HepG2 (cell line): Measurements from ENCODE around the gene SCARF1. TPM values are rescaled to one million over a fixed set of nuclear protein-coding genes. Genes with fewer than 3 reads are reported as not detected.

ENCODE experiments used
- CENPBD1 ChIP-seq: sonication (generic); formaldehyde crosslinking; IDR thresholded peaks from 2 replicates; pipeline ENCODE4 v1.8.0; 2022; ENCODE audit warnings: missing genetic modification reagents, low read depth, mild to moderate bottlenecking, borderline replicate concordance
- GATAD2A ChIP-seq: IDR thresholded peaks from 2 replicates; pipeline ENCODE4 v1.6.1; 2016
- IRX3 ChIP-seq: sonication (generic); formaldehyde crosslinking; IDR thresholded peaks from 2 replicates; pipeline ENCODE4 v1.8.1; 2023; ENCODE audit warnings: mild to moderate bottlenecking, low read depth, missing genetic modification reagents, borderline replicate concordance
- ISX ChIP-seq: sonication (generic); formaldehyde crosslinking; conservative IDR thresholded peaks from 2 replicates; pipeline ENCODE4 v1.5.0; 2020; ENCODE audit warnings: missing genetic modification reagents
- MATR3 ChIP-seq: sonication (generic); formaldehyde crosslinking; IDR thresholded peaks from 2 replicates; pipeline ENCODE4 v1.4.0; 2020; ENCODE audit warnings: missing genetic modification reagents
- NFIC ChIP-seq: IDR thresholded peaks from 2 replicates; pipeline ENCODE4 v1.6.1; 2012; ENCODE audit warnings: mild to moderate bottlenecking, low read length, inconsistent platforms
- POLR2AphosphoS5 ChIP-seq: IDR thresholded peaks from 2 replicates; pipeline ENCODE4 v1.6.1; 2012; ENCODE audit warnings: low read depth, low read length
- SKI ChIP-seq: fragments of 450-650 bp; IDR thresholded peaks from one replicate; pipeline ENCODE4 v1.6.1; 2018; ENCODE audit warnings: mild to moderate bottlenecking; ENCODE audit not compliant: partially characterized antibody
- SNAPC2 ChIP-seq: sonication (generic); formaldehyde crosslinking; IDR thresholded peaks from 2 replicates; pipeline ENCODE4 v1.8.1; 2022; ENCODE audit warnings: mild to moderate bottlenecking, missing genetic modification reagents
- TBL1XR1 ChIP-seq: fragments of 150-350 bp; IDR thresholded peaks from 2 replicates; pipeline ENCODE4 v1.6.1; 2014; ENCODE audit warnings: borderline replicate concordance, low read length; ENCODE audit not compliant: partially characterized antibody
- TBX3 ChIP-seq: fragments of 450-650 bp; IDR thresholded peaks from 2 replicates; pipeline ENCODE4 v1.6.1; 2017; ENCODE audit warnings: antibody characterized with exemption, mild to moderate bottlenecking, inconsistent platforms, borderline replicate concordance
- WIZ ChIP-seq: sonication (generic); formaldehyde crosslinking; IDR thresholded peaks from 2 replicates; pipeline ENCODE4 v1.5.1; 2020; ENCODE audit warnings: mild to moderate bottlenecking, missing genetic modification reagents
- ZBTB14 ChIP-seq: sonication (generic); formaldehyde crosslinking; IDR thresholded peaks from 2 replicates; pipeline ENCODE4 v1.4.0; 2020; ENCODE audit warnings: missing genetic modification reagents
- ZFAT ChIP-seq: sonication (generic); formaldehyde crosslinking; conservative IDR thresholded peaks from 2 replicates; pipeline ENCODE4 v1.8.1; 2023; ENCODE audit warnings: missing genetic modification reagents, inconsistent platforms
- ZNF367 ChIP-seq: sonication (generic); formaldehyde crosslinking; IDR thresholded peaks from 2 replicates; pipeline ENCODE4 v1.4.0; 2020; ENCODE audit warnings: missing genetic modification reagents, borderline replicate concordance
- ZNF737 ChIP-seq: sonication (generic); formaldehyde crosslinking; IDR thresholded peaks from 2 replicates; pipeline ENCODE4 v1.5.0; 2020; ENCODE audit warnings: missing genetic modification reagents, mild to moderate bottlenecking, borderline replicate concordance
- ZNF749 ChIP-seq: sonication (generic); formaldehyde crosslinking; IDR thresholded peaks from 2 replicates; pipeline ENCODE4 v1.8.0; 2022; ENCODE audit warnings: mild to moderate bottlenecking, missing genetic modification reagents, moderate library complexity, borderline replicate concordance
- ZNF772 ChIP-seq: sonication (generic); formaldehyde crosslinking; IDR thresholded peaks from 2 replicates; pipeline ENCODE4 v1.5.0; 2020; ENCODE audit warnings: mild to moderate bottlenecking, missing genetic modification reagents
- ZNF839 ChIP-seq: sonication (generic); formaldehyde crosslinking; IDR thresholded peaks from 2 replicates; pipeline ENCODE4 v1.4.0; 2020; ENCODE audit warnings: missing genetic modification reagents, mild to moderate bottlenecking, borderline replicate concordance
- ZNF891 ChIP-seq: sonication (generic); formaldehyde crosslinking; IDR thresholded peaks from 2 replicates; pipeline ENCODE4 v1.5.0; 2020; ENCODE audit warnings: mild to moderate bottlenecking, missing genetic modification reagents
- polyA plus RNA-seq, 8 experiments: library from polyadenylated mRNA; depleted of rRNA in 3 of 8; stranded (reverse) in 7 of 8; unstranded in 1 of 8; fragments of >200 nt; fragmentation: Illumina TruSeq in 4 of 8; extraction: Trizol in 4 of 8; gene quantifications; 2 replicates each; pipeline versions ENCODE4 v1.2.1 to v1.2.3, GENCODE V29; 2011 to 2016; ENCODE audit warnings: low read depth in 4 of 8, missing spikeins in 1 of 8, mixed read lengths in 1 of 8; ENCODE audit not compliant: insufficient read depth in 1 of 8
- total RNA-seq, 5 experiments: library from RNA; depleted of rRNA; stranded (reverse); fragments of >200 nt; fragmentation: Illumina TruSeq; extraction: Trizol; gene quantifications; 2 replicates each; pipeline ENCODE4 v1.2.3, GENCODE V29; 2016; ENCODE audit warnings: low read depth in 1 of 5
- TF ChIP-seq, protein P1 (sequence below), 2 experiments: fragments of 450-650 bp in 1 of 2; sonication (generic) in 1 of 2; formaldehyde crosslinking in 1 of 2; IDR thresholded peaks; 2 replicates each; pipeline versions ENCODE4 v1.6.1 to v1.8.0; 2016 to 2022; ENCODE audit warnings: antibody characterized with exemption in 1 of 2, mild to moderate bottlenecking in 1 of 2, missing genetic modification reagents in 1 of 2

SCARF1 gene
- total and polyA plus RNA-seq, 2 of the 13 experiments (the other 11 are each of a cell fraction or from before 2014, with no cell fraction given) = 0.24 to 0.71 TPM

DNA sequence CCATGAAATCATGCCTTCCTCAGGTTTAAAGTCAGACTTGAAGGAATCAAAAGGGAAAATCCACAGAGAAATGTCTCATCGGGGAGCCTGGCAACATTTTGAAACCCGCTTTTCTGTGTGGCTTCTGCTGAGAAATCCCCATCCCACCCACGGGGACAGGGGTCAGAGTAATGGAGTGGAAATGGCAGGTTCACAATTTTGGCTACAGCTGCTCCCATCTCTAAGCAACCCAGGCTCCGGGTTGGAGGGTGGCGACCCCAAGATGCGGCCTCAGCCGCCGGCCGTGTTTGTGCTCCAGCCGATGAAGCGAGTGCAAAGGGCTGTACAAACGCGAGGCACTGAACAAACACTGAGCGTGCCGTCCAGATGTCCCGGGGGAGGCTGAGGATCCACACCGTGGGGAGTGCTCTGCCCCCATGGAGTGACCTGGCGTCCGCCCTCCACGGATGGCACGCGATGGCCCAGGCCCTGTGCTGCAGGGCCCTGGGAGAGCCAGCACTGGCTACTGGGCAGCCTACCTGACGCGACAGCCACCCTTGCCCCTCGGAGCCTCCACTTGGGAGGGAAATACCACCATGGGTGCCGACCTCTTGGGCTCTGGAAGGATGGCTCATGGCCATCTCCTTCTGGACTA is 39.1 kb downstream of the SCARF1 start (continued):
- TF ChIP-seq, protein P1, sequence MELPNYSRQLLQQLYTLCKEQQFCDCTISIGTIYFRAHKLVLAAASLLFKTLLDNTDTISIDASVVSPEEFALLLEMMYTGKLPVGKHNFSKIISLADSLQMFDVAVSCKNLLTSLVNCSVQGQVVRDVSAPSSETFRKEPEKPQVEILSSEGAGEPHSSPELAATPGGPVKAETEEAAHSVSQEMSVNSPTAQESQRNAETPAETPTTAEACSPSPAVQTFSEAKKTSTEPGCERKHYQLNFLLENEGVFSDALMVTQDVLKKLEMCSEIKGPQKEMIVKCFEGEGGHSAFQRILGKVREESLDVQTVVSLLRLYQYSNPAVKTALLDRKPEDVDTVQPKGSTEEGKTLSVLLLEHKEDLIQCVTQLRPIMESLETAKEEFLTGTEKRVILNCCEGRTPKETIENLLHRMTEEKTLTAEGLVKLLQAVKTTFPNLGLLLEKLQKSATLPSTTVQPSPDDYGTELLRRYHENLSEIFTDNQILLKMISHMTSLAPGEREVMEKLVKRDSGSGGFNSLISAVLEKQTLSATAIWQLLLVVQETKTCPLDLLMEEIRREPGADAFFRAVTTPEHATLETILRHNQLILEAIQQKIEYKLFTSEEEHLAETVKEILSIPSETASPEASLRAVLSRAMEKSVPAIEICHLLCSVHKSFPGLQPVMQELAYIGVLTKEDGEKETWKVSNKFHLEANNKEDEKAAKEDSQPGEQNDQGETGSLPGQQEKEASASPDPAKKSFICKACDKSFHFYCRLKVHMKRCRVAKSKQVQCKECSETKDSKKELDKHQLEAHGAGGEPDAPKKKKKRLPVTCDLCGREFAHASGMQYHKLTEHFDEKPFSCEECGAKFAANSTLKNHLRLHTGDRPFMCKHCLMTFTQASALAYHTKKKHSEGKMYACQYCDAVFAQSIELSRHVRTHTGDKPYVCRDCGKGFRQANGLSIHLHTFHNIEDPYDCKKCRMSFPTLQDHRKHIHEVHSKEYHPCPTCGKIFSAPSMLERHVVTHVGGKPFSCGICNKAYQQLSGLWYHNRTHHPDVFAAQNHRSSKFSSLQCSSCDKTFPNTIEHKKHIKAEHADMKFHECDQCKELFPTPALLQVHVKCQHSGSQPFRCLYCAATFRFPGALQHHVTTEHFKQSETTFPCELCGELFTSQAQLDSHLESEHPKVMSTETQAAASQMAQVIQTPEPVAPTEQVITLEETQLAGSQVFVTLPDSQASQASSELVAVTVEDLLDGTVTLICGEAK (IDR thresholded peaks at IDR 0.05) = no peak
- TF ChIP-seq, protein P1 (CRISPR knock-in tag; IDR thresholded peaks at IDR 0.05) = 0 out of 2 replicates have a peak, but pooled peaks have one; percentile 42
- no peak for TF ChIP-seq ISX (CRISPR knock-in tag)
- no peak for TF ChIP-seq NFIC
- TF ChIP-seq ZNF891 (CRISPR knock-in tag) = no peak
- TF ChIP-seq ZFAT (CRISPR knock-in tag) = no peak
- TF ChIP-seq ZNF749 = no peak
- no peak for TF ChIP-seq ZNF367 (CRISPR knock-in tag)
- TF ChIP-seq WIZ (CRISPR knock-in tag) = no peak
- no peak for TF ChIP-seq SNAPC2 (CRISPR knock-in tag)
- no peak for TF ChIP-seq CENPBD1 (CRISPR knock-in tag)
- no peak for TF ChIP-seq TBL1XR1
- TF ChIP-seq MATR3 (CRISPR knock-in tag) = no peak
- TF ChIP-seq POLR2AphosphoS5 = no peak
- no peak for TF ChIP-seq TBX3
- no peak for TF ChIP-seq IRX3
- TF ChIP-seq ZBTB14 = no peak
- TF ChIP-seq ZNF772 = peak; percentile 60; the same call in 1 of the 2 replicates
- no peak for TF ChIP-seq ZNF839 (CRISPR knock-in tag)
- TF ChIP-seq GATAD2A (CRISPR knock-in tag) = peak; percentile 74
- TF ChIP-seq ZNF737 (CRISPR knock-in tag) = no peak
- no peak for TF ChIP-seq SKI
